Stimulated activated CD4-positive, alpha-beta T cell treated with anti-CD3 and anti-CD28 coated beads, Interleukin-2, amount 100 ng/mL, for 48 hours (primary cell): ENCODE results near the gene GRIN3B.
A peak's percentile ranks its signal among the peaks of the same experiment; 100 is the strongest.
"Not testable (repeated sequence)": the region's sequence is repeated elsewhere in the genome, so short reads cannot be mapped to it uniquely, and the experiment has no call there.

ENCODE experiments used
- DNase-seq, 2 donors: peaks; one replicate each; pipeline ENCODE4 v3.0.0-alpha.2; 2020

Gene GRIN3B

GRCh38 chr19:1020868-1021425 lies 20.7 kb downstream of the GRIN3B start, which contains the start of gene TMEM259:
Gene TMEM259, minus strand, starts transcription at chr19:1021123. Its CDS starts 127 bp downstream, at chr19:1020996.
- DNase-seq = peak; percentile 96 to 98

GRCh38 chr19:1023883-1024188 lies 23.6 kb downstream of the GRIN3B start:
- not testable (repeated sequence) for DNase-seq

- not testable (repeated sequence) for DNase-seq
Observed at GRCh38 chr19:1025080-1025479, 24.9 kb downstream of the GRIN3B start.

- peak; percentile 65 to 67 for DNase-seq
Observed at GRCh38 chr19:1025960-1026782, 26.0 kb downstream of the GRIN3B start, which contains the start of gene CNN2. Gene CNN2, plus strand, starts transcription at chr19:1026608. Its CDS starts 54 bp downstream, at chr19:1026662.

DNA sequence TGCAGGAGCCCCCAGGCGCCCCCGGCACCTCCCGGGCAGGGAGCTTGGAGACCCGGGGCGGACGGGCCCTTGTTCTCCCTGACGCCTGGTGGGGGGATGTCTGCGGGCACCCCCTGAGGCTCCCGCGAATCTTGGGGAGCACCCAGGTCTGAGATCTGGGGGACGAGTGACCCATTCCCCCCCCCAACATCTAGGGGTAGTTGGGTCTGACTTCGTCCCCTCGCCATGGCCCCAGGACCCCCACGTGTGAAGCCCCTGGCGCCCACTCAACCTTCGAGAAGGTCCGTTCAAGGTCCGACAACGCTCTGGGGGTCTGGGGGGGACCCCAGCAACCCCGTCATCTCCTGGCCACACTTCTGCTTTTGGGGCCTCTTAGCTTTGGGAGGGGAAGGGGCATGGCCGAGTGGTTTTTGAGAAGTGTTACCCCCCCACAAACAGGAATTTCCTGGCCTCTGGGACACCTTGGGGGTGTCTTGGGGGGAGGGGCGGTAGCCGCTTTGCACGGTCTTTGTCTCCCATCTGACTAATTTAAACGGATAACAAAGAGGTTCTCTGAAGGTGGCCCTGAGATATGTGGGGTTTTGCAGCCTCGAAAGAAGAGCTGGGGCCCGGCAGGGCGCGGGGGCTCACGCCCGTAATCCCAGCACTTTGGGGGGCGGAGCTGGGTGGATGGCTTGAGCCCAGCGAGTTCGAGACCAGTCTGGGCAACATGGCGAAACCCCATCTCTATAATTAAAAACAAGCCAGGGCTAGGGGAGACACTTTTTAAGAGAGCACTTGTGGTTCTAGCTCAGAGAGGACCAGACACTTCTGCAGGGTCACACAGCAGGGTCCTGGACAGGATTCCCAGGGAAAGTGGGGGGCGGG lies 26.8 kb downstream of the GRIN3B start:
- no peak for DNase-seq

DNA sequence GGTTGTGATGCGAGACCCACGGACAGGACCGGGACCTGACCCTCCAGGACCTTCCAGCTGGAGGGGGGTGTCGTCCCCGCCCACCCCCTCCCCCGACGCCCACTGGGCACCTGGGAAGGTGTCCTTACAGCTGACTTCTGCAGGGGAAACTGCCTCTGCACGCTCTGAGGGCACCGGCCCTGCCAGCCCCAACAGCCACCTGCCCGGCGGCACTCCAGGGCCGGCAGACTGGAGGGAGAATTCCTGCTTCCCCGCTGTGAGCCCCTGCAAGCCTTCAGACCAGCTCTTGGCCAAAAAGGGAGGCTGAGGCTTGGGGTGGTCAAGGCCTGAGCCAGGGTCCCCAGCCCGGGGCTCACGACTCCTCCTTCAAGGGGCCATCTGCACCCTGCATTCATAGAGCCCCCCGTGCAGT lies 27.4 kb downstream of the GRIN3B start:
- DNase-seq = no peak

- no peak for DNase-seq
Observed at GRCh38 chr19:1028062-1028926, 28.1 kb downstream of the GRIN3B start.

DNA sequence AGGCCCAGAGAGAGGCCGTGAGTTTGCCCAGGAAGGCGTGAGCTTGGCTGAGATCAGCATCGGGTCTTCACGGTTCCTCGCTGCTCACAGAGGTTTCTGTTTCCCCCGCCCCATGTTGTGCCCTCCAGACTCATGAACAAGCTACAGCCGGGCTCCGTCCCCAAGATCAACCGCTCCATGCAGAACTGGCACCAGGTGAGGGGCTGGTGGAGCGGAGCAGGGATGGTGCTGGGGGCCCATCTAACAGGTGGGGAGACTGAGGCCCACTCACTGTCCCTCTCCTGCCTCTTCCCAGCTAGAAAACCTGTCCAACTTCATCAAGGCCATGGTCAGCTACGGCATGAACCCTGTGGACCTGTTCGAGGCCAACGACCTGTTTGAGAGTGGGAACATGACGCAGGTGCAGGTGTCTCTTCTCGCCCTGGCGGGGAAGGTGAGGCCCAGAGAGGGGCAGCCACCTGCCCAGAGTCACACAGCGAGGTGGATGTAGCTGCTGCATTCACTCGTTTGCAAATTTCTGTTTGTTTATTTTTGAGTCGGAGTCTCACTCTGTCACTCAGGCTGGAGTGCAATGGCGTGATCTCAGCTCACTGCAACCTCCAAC lies 32.1 kb downstream of the GRIN3B start:
- no peak for DNase-seq

DNA sequence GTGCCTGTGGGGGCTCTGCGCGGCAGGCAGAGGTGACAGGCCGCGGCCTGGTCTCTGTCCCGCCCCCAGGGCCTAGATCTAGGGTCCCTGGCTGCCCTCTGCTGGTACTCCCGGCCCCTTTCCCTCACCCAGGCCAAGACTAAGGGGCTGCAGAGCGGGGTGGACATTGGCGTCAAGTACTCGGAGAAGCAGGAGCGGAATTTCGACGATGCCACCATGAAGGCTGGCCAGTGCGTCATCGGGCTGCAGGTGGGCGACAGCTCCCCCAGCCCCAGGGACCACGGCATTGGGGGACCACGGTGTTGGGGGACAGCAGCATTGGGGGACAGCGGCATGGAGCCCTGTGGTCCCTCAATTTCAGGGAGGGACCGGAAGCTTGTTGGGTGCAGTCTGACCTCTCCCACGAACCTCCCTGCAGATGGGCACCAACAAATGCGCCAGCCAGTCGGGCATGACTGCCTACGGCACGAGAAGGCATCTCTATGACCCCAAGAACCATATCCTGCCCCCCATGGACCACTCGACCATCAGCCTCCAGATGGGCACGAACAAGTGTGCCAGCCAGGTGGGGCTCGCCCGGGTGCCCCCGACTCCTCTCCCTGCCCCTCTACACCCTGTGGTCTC lies 35.9 kb downstream of the GRIN3B start:
- no peak for DNase-seq

DNA sequence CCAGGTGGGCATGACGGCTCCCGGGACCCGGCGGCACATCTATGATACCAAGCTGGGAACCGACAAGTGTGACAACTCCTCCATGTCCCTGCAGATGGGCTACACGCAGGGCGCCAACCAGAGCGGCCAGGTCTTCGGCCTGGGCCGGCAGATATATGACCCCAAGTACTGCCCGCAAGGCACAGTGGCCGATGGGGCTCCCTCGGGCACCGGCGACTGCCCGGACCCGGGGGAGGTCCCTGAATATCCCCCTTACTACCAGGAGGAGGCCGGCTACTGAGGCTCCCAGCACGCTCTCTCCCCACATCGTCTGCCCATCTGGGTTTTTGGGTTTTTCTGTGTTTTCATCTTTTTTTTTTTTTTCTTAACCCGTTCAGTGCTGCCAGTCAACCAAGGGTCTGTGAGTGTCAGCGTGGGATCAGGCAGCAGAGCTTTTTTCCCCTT lies 37.4 kb downstream of the GRIN3B start:
- no peak for DNase-seq

DNA sequence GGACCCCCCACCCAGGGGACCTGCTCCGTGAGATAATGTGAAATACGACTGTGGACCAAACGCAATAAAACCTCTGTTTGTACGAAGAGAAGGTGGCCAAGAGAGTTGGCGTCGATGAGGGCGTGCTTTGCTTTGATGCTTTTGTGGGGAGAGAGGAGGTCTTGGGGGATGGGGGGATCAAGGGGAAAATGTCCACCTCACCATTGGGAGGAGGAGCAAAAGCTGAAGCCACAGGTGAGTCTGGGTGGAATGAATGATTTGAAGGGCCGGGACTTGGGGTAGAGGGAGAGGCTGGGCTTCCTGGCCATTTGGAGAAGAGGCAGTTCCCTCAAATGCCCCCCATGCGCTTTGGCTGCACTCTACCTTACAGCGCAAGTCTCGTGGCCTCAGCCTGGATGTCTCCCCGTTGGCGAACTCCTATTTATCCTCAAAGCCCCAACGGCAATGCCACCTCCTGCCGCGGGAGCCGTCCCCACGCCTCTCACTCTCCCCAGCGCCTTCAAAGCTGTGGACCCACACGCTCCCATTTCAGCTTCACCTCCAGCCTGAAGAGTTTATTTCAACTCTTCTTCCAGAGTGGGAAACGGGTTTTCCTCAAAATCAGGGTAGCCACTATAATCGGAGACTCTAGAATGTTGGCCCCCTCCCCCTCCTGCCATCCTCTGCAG lies 38.9 kb downstream of the GRIN3B start:
- DNase-seq = no peak

GRCh38 chr19:1039646-1040475 lies 39.6 kb downstream of the GRIN3B start, which contains the start of gene ABCA7:
Gene ABCA7, plus strand, starts transcription at chr19:1040107. Its CDS starts 1,255 bp downstream, at chr19:1041362.
- DNase-seq = peak; percentile 100

- DNase-seq = peak; percentile 87 to 88
Observed at GRCh38 chr19:1040476-1041271, 40.5 kb downstream of the GRIN3B start.

- DNase-seq = no peak
Observed at GRCh38 chr19:1041272-1041834, 41.1 kb downstream of the GRIN3B start.

DNA sequence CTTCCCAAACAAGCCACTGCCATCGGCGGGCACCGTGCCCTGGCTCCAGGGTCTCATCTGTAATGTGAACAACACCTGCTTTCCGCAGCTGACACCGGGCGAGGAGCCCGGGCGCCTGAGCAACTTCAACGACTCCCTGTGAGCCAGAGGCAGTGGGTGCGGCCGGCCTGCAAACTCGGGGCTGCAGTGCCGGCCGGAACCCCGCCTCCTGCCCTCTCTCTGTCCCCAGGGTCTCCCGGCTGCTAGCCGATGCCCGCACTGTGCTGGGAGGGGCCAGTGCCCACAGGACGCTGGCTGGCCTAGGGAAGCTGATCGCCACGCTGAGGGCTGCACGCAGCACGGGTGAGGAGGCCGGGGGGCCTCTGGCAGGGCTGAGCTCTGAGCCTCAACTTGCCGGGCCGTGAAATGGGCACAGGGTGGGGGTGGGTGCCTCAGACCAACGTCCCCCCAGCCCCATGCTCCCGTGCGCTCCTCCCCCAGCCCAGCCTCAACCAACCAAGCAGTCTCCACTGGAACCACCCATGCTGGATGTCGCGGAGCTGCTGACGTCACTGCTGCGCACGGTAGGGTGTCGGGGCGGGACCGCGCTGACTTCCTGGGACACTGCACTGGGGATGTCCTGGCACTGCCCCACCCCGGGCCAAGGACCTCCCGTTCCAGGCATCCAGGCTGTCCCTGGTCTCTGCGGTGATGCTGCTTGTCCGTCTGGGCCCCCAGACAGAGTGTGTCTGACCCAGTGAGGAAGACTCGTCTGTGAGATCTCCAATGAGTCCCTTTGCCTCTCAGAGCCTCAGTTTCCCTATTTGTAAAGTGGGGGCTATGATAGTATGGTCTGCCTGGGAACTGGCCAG lies 41.8 kb downstream of the GRIN3B start:
- DNase-seq = no peak

DNA sequence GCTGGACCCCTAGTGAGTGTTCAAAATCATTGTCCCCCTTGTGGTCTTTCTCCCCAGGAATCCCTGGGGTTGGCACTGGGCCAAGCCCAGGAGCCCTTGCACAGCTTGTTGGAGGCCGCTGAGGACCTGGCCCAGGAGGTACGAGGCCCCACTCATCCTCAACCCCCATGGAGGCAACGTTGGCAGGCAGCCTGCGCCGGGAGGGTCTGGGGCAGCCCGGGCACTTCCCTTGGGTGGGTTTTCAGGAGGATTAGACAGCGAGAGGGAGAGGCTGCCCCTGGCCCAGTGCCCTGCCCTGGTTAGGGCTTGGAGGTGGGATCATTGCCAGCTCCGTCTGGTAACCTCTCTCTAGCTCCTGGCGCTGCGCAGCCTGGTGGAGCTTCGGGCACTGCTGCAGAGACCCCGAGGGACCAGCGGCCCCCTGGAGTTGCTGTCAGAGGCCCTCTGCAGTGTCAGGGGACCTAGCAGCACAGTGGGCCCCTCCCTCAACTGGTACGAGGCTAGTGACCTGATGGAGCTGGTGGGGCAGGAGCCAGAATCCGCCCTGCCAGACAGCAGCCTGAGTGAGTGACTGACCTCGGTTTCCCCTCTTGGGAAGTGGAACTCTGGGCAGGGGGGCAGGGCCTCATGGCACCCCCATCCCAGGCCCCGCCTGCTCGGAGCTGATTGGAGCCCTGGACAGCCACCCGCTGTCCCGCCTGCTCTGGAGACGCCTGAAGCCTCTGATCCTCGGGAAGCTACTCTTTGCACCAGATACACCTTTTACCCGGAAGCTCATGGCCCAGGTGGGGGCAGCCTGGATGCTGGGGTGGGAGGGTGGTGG lies 42.7 kb downstream of the GRIN3B start:
- no peak for DNase-seq

DNA sequence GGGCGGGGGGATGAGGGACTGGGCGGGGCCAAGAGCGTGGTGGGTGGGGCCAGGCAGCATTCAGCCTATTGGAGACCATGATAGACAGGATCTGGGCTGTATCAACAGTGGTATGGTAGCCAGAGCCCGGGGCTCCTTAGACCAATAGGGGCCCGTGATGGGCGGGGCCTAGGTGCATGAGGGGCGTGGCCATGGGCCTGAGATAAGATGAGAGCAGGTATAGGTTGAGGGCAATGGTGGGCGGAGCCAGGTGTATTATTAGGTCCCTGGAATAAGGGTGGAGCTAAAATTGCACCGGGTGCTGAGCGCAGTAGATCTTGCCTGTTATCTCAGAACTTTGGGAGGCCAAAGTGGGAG lies 45.0 kb downstream of the GRIN3B start:
- peak; percentile 64 to 73 for DNase-seq
